ENCODE data around the gene AQP10. TPM values are rescaled to one million over a fixed set of nuclear protein-coding genes. Genes with fewer than 3 reads are reported as not detected.

AQP10 gene
- polyA plus RNA-seq, 4 donors = 0.09 to 0.41 TPM; not detected in 2

Other genes starting within 250 kb of the AQP10 start
- gene NUP210L, start 166.0 kb upstream of the AQP10 start, polyA plus RNA-seq (ENCODE audit: insufficient read length in 4 of 4) = under 1 TPM; 0.06 to 0.14 (median 0.09) TPM
- 100 to 1,000 TPM; 220 to 309 (median 273) TPM for gene TPM3, start 129.0 kb upstream of the AQP10 start, polyA plus RNA-seq (ENCODE audit: insufficient read length in 4 of 4)
- under 1 TPM in 1 of 4 donors, not detected in 3; 0.44 TPM for gene CFAP141, start 114.8 kb upstream of the AQP10 start, polyA plus RNA-seq (ENCODE audit: insufficient read length in 4 of 4)
- gene UBAP2L, start 100.1 kb upstream of the AQP10 start, polyA plus RNA-seq (ENCODE audit: insufficient read length in 4 of 4) = 100 to 1,000 TPM; 144 to 193 (median 178) TPM
- 10 to 100 TPM; 62.7 to 81.8 (median 78.3) TPM for gene HAX1, start 48.5 kb upstream of the AQP10 start, polyA plus RNA-seq (ENCODE audit: insufficient read length in 4 of 4)
- gene ATP8B2, start 4.4 kb downstream of the AQP10 start, polyA plus RNA-seq (ENCODE audit: insufficient read length in 4 of 4) = 10 to 100 TPM; 24.4 to 45.4 (median 28.3) TPM
- 1 to 10 TPM; 4.6 to 6.6 (median 5.4) TPM for gene IL6R, start 84.2 kb downstream of the AQP10 start, polyA plus RNA-seq (ENCODE audit: insufficient read length in 4 of 4)
- gene TDRD10, start 181.1 kb downstream of the AQP10 start, polyA plus RNA-seq (ENCODE audit: insufficient read length in 4 of 4) = 1 to 10 TPM in 3 of 4 donors, under 1 TPM in 1; 0.67 to 2.6 (median 1.8) TPM
- 10 to 100 TPM in 2 of 4 donors, 1 to 10 TPM in 2; 8.5 to 11.3 (median 10.6) TPM for gene SHE, start 181.3 kb downstream of the AQP10 start, polyA plus RNA-seq (ENCODE audit: insufficient read length in 4 of 4)
- 100 to 1,000 TPM in 3 of 4 donors, 10 to 100 TPM in 1; 89.8 to 130 (median 112) TPM for gene UBE2Q1, start 237.6 kb downstream of the AQP10 start, polyA plus RNA-seq (ENCODE audit: insufficient read length in 4 of 4)
- under 1 TPM; 0.35 to 0.50 (median 0.39) TPM for gene CHRNB2, start 246.7 kb downstream of the AQP10 start, polyA plus RNA-seq (ENCODE audit: insufficient read length in 4 of 4)